OCI-LY3 (cell line): ENCODE results near the gene PSMD14.

Experiments
- H2AFZ ChIP-seq: fragments of 200-600, 300-600 bp; shearing (Covaris generic); 2 replicates; pipeline ENCODE4 v1.6.0; 2014; ENCODE audit warnings: antibody characterized with exemption, low read depth, low read length
- H3K27ac ChIP-seq: fragments of 200-600, 300-600 bp; sonication (generic); 2 replicates; pipeline ENCODE4 v1.5.1; 2014; ENCODE audit warnings: mild to moderate bottlenecking, low read length, moderate library complexity, mixed read lengths
- H3K27me3 ChIP-seq: fragments of 200-600, 300-600 bp; sonication (generic); 2 replicates; pipeline ENCODE4 v1.6.1; 2014; ENCODE audit warnings: low read depth, low read length, mixed read lengths
- H3K36me3 ChIP-seq: fragments of 200-600, 300-600 bp; sonication (generic); replicated peaks from 2 replicates; pipeline ENCODE3; 2014; ENCODE audit warnings: low read depth, low read length, mixed read lengths
- H3K4me1 ChIP-seq: fragments of 300-600, 200-600 bp; sonication (generic); 2 replicates; pipeline ENCODE4 v1.6.1; 2014; ENCODE audit warnings: low read length, mixed read lengths
- H3K4me2 ChIP-seq: fragments of 200-600, 300-600 bp; sonication (generic); 2 replicates; pipeline ENCODE4 v1.6.1; 2014; ENCODE audit warnings: low read length, mixed read lengths
- H3K4me3 ChIP-seq: fragments of 300-600, 200-600 bp; sonication (generic); 2 replicates; pipeline ENCODE4 v1.5.1; 2014; ENCODE audit warnings: antibody characterized with exemption, mild to moderate bottlenecking, low read length, moderate library complexity
- H3K79me2 ChIP-seq: fragments of 300-600, 200-600 bp; shearing (Covaris generic); 2 replicates; pipeline ENCODE4 v1.6.1; 2014; ENCODE audit warnings: mild to moderate bottlenecking, low read length, mixed read lengths
- H3K9ac ChIP-seq: fragments of 300-600, 200-600 bp; shearing (Covaris generic); 2 replicates; pipeline ENCODE4 v1.6.0; 2014; ENCODE audit warnings: mild to moderate bottlenecking, low read length, moderate library complexity
- H3K9me3 ChIP-seq: fragments of 200-600, 300-600 bp; shearing (Covaris generic); 2 replicates; pipeline ENCODE4 v1.6.1; 2014; ENCODE audit warnings: low read length, mixed read lengths; ENCODE audit not compliant: insufficient read depth
- H4K20me1 ChIP-seq: fragments of 200-600, 300-600 bp; sonication (generic); 2 replicates; pipeline ENCODE4 v1.6.1; 2016; ENCODE audit warnings: low read length, mixed read lengths; ENCODE audit not compliant: insufficient read depth
- EZH2phosphoT487 ChIP-seq: fragments of 200-600 bp; shearing (Covaris generic); IDR thresholded peaks from 2 replicates; pipeline ENCODE4 v1.6.1; 2018; ENCODE audit warnings: antibody characterized with exemption, mixed run types, low read depth
- TF ChIP-seq, protein P1 (sequence below): fragments of 200-600, 300-600 bp; sonication (generic); IDR thresholded peaks from 2 replicates; pipeline ENCODE4 v1.5.1; 2014; ENCODE audit warnings: antibody characterized with exemption, low read length, low read depth

Gene PSMD14

DNA sequence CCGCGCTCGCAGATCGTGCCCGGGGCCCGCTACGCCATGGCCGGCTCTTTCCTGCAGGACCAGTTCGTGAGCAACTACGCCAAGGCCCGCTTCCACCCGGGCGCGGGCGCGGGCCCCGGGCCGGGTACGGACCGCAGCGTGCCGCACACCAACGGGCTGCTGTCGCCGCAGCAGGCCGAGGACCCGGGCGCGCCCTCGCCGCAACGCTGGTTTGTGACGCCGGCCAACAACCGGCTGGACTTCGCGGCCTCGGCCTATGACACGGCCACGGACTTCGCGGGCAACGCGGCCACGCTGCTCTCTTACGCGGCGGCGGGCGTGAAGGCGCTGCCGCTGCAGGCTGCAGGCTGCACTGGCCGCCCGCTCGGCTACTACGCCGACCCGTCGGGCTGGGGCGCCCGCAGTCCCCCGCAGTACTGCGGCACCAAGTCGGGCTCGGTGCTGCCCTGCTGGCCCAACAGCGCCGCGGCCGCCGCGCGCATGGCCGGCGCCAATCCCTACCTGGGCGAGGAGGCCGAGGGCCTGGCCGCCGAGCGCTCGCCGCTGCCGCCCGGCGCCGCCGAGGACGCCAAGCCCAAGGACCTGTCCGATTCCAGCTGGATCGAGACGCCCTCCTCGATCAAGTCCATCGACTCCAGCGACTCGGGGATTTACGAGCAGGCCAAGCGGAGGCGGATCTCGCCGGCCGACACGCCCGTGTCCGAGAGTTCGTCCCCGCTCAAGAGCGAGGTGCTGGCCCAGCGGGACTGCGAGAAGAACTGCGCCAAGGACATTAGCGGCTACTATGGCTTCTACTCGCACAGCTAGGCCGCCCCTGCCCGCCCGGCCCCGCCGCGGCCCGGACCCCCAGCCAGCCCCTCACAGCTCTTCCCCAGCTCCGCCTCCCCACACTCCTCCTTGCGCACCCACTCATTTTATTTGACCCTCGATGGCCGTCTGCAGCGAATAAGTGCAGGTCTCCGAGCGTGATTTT is 115.5 kb downstream of the PSMD14 start:
- no peak overlapping the region for H2AFZ ChIP-seq
- H3K4me3 ChIP-seq: no peak overlapping the region

DNA sequence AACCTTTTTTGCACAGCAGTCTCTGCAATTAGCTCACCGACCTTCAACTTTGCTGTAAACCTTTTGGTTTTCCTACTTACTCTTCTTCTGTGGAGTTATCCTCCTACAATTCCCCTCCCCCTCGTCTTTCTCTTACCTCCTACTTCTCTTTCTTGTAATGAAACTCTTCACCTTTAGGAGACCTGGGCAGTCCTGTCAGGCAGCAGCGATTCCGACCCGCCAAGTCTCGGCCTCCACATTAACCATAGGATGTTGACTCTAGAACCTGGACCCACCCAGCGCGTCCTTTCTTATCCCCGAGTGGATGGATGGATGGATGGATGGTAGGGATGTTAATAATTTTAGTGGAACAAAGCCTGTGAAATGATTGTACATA is 116.2 kb downstream of the PSMD14 start:
- Histone ChIP-seq H4K20me1 (no peaks in the 10 kb centered on the region), H3K4me3 (no peak overlapping the region), H3K4me1 (peaks cover under 1% of the 10 kb centered on the region; the same call in 1 of the 2 replicates), H3K9me3 (no peaks in the 10 kb centered on the region), H2AFZ (no peak overlapping the region), H3K36me3 (no peaks in the 10 kb centered on the region), H3K27ac (no peak overlapping the region), H3K79me2 (no peaks in the 10 kb centered on the region), H3K4me2 (no peak overlapping the region), H3K27me3 (no peaks in the 10 kb centered on the region), H3K9ac (no peak overlapping the region)
- TF ChIP-seq, protein P1, sequence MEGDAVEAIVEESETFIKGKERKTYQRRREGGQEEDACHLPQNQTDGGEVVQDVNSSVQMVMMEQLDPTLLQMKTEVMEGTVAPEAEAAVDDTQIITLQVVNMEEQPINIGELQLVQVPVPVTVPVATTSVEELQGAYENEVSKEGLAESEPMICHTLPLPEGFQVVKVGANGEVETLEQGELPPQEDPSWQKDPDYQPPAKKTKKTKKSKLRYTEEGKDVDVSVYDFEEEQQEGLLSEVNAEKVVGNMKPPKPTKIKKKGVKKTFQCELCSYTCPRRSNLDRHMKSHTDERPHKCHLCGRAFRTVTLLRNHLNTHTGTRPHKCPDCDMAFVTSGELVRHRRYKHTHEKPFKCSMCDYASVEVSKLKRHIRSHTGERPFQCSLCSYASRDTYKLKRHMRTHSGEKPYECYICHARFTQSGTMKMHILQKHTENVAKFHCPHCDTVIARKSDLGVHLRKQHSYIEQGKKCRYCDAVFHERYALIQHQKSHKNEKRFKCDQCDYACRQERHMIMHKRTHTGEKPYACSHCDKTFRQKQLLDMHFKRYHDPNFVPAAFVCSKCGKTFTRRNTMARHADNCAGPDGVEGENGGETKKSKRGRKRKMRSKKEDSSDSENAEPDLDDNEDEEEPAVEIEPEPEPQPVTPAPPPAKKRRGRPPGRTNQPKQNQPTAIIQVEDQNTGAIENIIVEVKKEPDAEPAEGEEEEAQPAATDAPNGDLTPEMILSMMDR: no peak
- TF ChIP-seq EZH2phosphoT487: no peak

More for the DNA sequence above, 115.5 kb downstream of the PSMD14 start:
- no peak overlapping the region for H3K27ac ChIP-seq
- no peaks in the 10 kb centered on the region for H3K79me2 ChIP-seq
- TF ChIP-seq, protein P1: no peak
- TF ChIP-seq EZH2phosphoT487: no peak
- H4K20me1 ChIP-seq: no peaks in the 10 kb centered on the region
- no peak overlapping the region for H3K4me2 ChIP-seq
- no peaks in the 10 kb centered on the region for H3K36me3 ChIP-seq
- no peaks in the 10 kb centered on the region for H3K27me3 ChIP-seq
- H3K4me1 ChIP-seq: peaks cover 4% of the 10 kb centered on the region; the same call in 1 of the 2 replicates
- no peak overlapping the region for H3K9ac ChIP-seq
- no peaks in the 10 kb centered on the region for H3K9me3 ChIP-seq

DNA sequence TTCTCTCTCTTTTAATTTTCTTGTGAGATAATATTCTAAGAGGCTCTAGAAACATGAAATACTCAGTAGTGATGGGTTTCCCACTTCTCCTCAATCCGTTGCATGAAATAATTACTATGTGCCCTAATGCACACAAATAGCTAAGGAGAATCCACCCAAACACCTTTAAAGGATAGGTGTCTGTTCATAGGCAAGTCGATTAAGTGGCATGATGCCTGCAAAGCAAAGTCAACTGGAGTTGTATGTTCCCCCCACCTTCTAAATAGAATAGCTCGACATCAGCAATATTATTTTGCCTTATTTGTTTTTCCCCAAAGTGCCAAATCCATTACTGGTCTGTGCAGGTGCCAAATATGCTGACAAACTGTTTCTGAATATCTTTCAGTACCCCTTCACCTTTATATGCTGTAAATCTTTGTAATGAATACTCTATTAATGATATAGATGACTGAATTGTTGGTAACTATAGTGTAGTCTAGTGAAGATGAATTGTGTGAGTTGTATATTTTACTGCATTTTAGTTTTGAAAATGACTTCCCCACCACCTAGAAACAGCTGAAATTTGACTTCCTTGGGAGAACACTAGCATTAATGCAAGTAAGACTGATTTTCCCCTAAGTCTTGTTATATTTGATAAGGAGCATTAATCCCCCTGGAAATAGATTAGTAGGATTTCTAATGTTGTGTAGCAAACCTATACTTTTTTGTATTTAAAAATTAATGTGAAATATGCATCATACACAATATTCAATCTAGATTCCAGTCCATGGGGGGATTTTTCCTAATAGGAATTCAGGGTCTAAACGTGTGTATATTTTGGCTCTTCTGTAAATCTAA is 116.9 kb downstream of the PSMD14 start:
- no peak overlapping the region for H2AFZ ChIP-seq
- H3K4me3 ChIP-seq: no peak overlapping the region
- H3K9me3 ChIP-seq: no peaks in the 10 kb centered on the region
- no peaks in the 10 kb centered on the region for H4K20me1 ChIP-seq
- H3K79me2 ChIP-seq: no peaks in the 10 kb centered on the region
- H3K27me3 ChIP-seq: no peaks in the 10 kb centered on the region
- TF ChIP-seq, protein P1: no peak
- H3K4me1 ChIP-seq: no peaks in the 10 kb centered on the region
- H3K9ac ChIP-seq: no peak overlapping the region
- H3K4me2 ChIP-seq: no peak overlapping the region
- no peaks in the 10 kb centered on the region for H3K36me3 ChIP-seq
- no peak overlapping the region for H3K27ac ChIP-seq
